Cortex of kidney (tissue), 1 donor: Measurements from ENCODE around the gene MORN1.

ENCODE experiments used
- DNase-seq: peaks from one replicate; lab custom pipeline; 2025; lab: John Stamatoyannopoulos, UW

MORN1 gene

DNA sequence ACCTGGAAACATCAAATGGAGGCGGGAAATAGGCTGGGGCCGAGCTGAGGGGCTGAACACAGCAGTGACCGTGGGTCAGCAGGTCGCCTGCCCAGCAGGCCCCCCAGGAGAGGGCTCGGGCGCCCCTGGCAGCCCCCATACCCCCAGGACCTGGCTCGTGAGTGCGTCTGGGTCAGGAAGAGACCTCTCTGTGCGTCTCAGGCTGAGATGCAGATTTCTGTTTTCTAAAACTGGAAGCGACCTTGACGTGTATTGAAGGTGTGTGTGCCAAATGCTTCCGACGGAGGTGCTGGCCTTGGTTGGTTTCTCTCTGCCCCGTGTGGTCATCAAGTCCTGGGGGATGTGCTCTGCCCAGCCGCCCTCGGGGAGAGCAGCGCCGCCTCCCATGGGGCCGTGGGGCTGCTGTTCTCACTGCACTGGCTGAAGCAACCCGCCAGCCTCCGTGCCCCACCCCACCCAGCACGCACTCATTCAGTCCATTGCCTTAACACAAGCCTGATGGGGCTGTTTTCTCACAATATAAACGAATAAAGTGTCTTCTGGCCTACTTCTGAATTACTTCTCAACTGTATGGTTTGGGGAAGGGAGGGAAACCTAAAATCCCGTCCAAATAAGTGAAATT, 13.6 kb upstream of the MORN1 start:
- DNase-seq: no peak

DNA sequence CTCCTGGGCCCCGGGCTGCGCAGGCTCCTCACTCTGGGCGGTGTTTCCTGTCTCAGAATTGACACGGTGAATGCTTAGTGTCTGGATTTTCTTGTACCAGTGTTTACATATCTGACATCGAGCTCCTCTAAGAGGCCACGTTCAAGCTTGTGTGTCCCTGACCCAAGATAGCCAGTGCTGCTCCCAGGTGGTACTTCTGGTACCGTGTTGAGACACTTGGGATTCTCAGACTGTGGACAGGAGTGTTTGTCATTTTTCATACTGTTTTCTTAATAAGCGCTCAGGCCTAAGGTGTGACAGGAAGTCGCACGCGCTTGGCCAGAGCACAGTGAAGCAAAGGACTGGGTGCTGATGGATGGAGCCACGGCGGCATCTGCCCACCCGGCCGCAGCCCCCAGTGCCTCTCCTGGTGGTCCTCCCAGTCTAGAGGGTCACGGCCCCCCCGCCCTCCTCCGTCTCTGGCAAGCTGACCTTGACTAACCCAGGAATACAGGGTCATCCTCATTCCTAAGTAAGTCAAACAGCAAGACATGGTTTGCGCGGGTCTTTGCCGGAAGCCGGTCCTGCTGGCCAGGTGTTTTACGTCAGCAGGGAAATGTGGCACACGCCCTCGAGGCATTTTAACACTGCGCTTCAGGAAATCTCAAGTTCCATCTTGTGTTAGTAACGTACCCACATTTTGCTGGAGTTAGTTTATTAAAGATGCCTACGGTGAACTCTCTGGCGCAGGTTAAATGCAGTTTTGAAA, 13.0 kb upstream of the MORN1 start:
- no peak for DNase-seq

DNA sequence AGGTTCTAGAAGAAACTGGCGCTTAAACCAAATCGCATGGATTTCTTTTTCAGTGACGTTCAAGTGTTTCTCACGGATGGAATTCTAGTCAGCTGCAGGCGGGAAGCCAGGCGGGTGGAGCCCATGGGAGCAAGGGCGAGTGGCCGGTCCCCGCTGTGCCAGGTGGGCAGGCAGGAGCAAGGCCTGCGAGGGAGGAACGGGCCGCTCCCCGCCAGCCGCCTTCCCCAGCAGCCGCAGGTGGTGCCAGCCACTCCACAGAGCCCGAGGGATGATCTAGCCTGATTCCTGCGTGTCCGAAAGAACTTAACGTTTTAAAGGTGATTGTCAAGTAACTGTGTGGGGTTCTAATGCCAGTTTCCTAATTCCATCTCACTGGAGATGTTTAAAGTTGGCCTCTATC, 11.9 kb upstream of the MORN1 start:
- no peak for DNase-seq

GRCh38 chr1:2402420-2402819, 11.1 kb upstream of the MORN1 start:
- DNase-seq: no peak

DNA sequence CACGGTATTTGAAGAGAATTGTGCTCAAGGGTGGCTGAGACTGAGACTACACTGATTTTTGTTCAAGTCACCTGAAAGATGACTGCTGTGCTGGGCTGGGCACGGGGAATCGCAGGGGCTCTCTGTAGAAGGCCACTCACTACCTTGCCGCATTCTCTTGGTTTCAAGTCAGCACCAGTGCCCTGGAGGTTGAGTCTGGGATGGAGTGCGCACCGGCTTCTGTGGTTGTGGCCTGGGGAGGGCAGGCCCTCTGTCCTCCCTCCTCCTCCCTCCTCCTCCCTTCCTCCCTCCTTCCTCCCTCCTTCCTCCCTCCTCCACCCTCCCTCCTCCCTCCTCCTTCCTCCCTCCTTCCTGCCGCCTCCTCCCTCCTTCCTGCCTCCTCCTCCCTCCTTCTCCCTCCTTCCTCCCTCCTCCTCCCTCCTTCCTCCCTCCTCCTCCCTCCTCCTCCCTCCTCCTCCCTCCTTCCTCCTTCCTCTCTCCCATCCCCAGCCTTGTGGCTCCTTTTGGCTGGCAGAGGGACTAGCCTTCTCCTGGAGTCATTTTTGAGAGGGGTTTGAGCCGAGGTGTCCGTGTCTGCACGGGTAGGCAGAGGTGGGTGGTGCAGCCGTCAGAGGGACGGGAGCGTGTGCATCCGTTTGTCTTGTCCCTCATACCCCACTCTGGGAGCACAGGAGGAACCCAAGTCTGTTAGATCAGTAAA, 9.7 kb upstream of the MORN1 start:
- no peak for DNase-seq

DNA sequence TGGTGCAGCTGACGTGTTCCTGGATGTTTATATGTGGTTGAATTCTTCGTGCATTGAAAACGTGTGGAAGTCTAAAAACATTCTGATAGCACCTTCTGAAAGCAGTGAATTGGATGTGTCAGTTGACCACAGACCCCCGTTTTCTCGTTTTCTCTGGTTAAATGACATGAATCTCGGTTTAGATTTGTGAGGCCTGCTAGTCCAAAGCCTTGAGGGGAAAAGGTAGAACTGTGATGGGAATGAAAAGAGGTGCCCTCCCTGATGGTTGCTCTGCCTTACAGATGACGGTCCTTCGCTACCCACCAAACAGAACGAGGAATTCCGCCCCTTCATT, 9.2 kb upstream of the MORN1 start:
- DNase-seq: no peak

DNA sequence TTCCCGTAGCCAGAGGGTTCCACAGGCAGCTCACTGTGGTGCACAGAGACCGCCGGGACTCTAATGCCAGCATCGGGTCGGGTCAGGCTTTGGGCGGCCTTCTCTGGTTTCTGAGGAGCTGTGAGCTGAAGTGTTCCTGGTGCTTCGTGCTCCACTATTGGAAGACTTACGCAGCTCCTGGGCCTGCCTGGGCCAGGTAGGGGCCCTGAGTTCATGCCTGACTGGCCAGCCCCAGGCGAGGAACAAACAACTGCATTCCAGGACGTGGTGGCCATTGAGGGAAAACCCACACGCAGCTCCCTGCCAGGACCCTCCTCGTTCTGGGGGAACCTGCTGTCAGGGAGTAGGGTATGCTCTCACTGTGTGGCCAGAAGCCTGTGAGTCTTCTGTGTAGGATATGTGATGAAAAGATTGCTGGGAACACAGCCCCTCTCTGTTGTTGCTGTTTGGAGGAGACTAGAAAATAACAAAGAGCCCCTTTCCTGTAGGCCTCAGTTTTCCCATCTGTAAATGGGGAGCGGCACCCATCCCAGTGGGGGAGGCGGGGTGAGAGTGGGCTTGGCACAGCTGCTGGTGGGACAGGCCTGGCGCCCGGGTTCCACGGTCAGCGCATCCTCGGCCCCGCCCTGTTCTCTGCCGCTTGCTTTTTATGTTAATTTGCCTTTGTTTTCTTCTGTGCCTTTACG, 8.7 kb upstream of the MORN1 start:
- DNase-seq: no peak

GRCh38 chr1:2398871-2399270, 7.5 kb upstream of the MORN1 start:
- no peak for DNase-seq

- DNase-seq: no peak
Measured at GRCh38 chr1:2397007-2397679, 5.8 kb upstream of the MORN1 start.

DNA sequence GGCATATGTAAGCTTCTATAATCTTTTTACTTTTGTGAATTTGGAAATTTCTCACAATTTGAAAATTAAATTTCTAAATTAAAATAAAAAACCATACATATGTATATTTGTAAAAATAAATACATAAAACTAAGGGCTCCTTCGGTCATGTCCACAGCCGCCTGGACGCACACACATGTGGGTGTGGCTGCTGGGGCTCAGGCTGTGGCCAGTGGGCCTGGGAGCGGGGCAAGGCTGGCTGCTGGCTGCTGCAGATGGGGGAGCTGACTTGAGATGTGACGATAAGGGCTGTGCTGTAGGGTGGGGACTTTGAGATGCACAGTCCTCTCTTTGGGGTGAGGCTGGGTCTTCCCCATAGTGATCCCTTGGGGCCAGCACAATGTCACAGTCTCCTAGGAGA, 5.1 kb upstream of the MORN1 start:
- no peak for DNase-seq

DNA sequence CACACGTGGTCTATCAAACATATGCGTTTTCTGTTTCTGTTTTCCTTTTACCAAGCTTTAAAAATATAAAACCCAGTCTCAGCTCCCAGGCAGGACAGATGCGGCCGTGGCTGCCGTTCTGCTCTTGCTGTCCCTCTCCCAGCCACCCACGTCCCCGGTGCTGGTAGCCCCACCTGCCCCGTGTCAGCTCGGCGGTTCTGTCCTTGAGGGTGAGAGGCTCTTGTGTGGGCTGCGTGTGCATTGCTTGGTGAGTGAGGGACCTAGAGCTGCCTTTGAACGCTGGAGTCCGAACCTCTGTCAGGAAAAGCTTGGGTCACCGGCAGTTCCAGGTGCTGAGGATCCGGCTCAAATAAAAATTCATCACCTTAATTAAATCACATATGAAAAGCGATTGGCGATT, 4.7 kb upstream of the MORN1 start:
- DNase-seq: no peak

- DNase-seq: no peak
Measured at GRCh38 chr1:2395245-2395644, 3.9 kb upstream of the MORN1 start.

DNA sequence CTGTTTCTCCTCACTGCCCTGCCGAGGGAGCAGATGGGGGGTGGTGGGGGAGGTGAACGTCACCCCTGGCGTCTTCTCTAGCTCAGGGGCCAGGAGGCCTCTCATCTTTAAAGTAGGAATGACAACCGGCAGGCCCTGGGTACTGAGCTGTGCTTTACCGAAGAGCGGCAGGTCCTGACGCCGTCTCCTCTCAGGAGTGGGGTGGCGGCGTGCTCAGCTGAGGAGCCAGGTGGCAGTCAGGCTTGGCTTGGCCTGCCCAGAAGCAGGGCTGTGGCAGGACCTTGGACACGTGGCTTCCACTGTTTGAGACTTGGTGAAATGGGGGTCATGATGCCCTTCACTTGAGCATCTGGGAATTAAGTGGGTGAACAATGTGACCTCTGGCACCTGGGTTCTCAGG, 3.4 kb upstream of the MORN1 start:
- DNase-seq: no peak

DNA sequence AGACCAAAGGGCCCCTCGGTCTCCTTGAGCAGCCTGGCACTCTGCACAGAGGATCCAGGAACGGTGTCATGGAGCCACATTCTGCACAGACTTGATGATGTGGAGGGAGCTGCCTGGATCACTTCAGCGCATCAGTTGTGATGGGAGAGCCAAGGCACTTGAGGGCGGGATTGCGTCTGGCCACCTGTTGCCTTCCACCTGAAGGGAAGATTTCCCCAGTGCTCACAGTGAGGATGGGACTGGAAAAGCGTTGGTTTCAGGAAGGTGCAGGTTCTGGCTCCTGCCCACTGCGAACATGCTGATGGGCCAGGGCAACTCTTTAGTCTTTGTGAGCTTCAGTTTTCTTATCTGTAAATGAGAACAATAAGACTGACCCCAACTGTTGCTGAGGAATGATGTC, 2.9 kb upstream of the MORN1 start:
- DNase-seq: no peak

- no peak for DNase-seq
Measured at GRCh38 chr1:2393471-2393877, 2.1 kb upstream of the MORN1 start.

- DNase-seq: no peak
Measured at GRCh38 chr1:2392686-2393085, 1.3 kb upstream of the MORN1 start.

DNA sequence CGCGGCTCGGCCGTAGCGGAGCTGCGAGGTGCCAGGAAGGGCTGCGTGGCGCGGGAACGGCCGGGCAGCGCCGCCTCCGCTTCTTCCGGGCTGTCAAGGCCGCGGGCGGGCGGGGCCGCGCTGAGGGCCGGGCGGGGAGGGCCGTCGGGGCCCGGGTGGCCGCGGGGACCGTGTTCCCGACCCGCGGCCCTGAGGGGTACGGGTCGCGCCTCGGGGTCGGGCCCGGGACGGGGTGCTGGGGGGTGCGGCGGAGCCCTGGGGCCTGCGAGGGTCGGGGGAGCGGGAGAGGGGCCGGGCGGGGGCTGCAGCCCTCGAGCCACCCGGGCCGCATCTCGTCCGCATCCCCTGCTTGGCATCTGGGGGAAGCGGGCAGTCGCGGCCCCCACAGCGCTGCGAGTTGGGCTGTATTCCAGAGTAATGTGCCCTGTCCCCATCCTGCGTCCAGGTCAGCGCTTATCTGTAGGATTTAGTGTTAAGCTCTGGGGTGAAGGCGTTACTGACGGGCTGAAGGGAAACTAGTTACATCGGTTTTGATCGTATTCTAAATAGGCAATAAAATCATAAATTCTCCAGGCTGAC, 666 bp upstream of the MORN1 start:
- no peak for DNase-seq

GRCh38 chr1:2389644-2390043, 1.7 kb downstream of the MORN1 start:
- DNase-seq: no peak

- DNase-seq: no peak
Measured at GRCh38 chr1:2388004-2388913, 3.1 kb downstream of the MORN1 start.

- no peak for DNase-seq
Measured at GRCh38 chr1:2386636-2387611, 4.4 kb downstream of the MORN1 start.
